HEK293 (cell line): ENCODE results near the gene LCNL1.

ENCODE experiments used
- CTCF ChIA-PET: fragments of 350-600 bp; formaldehyde crosslinking; extraction: SDS; loops from one replicate; lab custom pipeline; 2021; ENCODE audit warnings: antibody characterized with exemption; lab: Yijun Ruan, JAX
- POLR2A ChIA-PET: fragments of 300-600 bp; formaldehyde crosslinking; extraction: SDS; loops from one replicate; lab custom pipeline; 2020; ENCODE audit warnings: antibody characterized with exemption, inconsistent platforms; lab: Yijun Ruan, JAX
- H3K27ac ChIP-seq: fragments of 200-500 bp; sonication (Bioruptor generic); 2 replicates; pipeline ENCODE4 v1.5.1; 2014; ENCODE audit warnings: low read depth, low read length, control low read depth, inconsistent platforms; ENCODE audit errors: extremely low read depth
- H3K36me3 ChIP-seq, 2 experiments: fragments of 200-500 bp in 1 of 2; sonication (Bioruptor generic) in 1 of 2; 1 replicate in 1 of 2; 2 replicates in 1 of 2; pipeline ENCODE4 v1.5.1; 2014 to 2017; ENCODE audit warnings: inconsistent platforms in 2 of 2, low read length in 2 of 2; ENCODE audit not compliant: control insufficient read depth in 2 of 2, insufficient read depth in 1 of 2
- H3K4me1 ChIP-seq: fragments of 200-500 bp; sonication (Bioruptor generic); 2 replicates; pipeline ENCODE4 v1.5.1; 2014; ENCODE audit warnings: mild to moderate bottlenecking, low read length, inconsistent platforms; ENCODE audit not compliant: control insufficient read depth, insufficient read depth
- H3K4me3 ChIP-seq: 2 replicates; pipeline ENCODE4 v1.5.1; 2011; ENCODE audit warnings: low read depth, mild to moderate bottlenecking, control low read depth, low read length, moderate library complexity
- H3K9me3 ChIP-seq: fragments of 200-500 bp; sonication (Bioruptor generic); 2 replicates; pipeline ENCODE4 v1.5.1; 2014; ENCODE audit warnings: low read depth, low read length, inconsistent platforms; ENCODE audit not compliant: control insufficient read depth, insufficient read depth
- EGR2 ChIP-seq: fragments of 450-650 bp; formaldehyde crosslinking; IDR thresholded peaks from 2 replicates; pipeline ENCODE4 v1.5.1; 2016; ENCODE audit warnings: low read depth, missing biosample characterization, missing genetic modification characterization
- ELK4 ChIP-seq: IDR thresholded peaks from 2 replicates; pipeline ENCODE4 v1.6.1; 2011; ENCODE audit warnings: mild to moderate bottlenecking, low read depth, low read length, borderline replicate concordance
- KLF1 ChIP-seq: fragments of 450-650 bp; formaldehyde crosslinking; IDR thresholded peaks from 2 replicates; pipeline ENCODE4 v1.5.1; 2016; ENCODE audit warnings: missing biosample characterization, missing genetic modification characterization
- RBAK ChIP-seq: fragments of 450-650 bp; formaldehyde crosslinking; IDR thresholded peaks from 2 replicates; pipeline ENCODE4 v1.5.1; 2016; ENCODE audit warnings: missing biosample characterization, missing genetic modification characterization
- SALL2 ChIP-seq: fragments of 450-650 bp; formaldehyde crosslinking; IDR thresholded peaks from 2 replicates; pipeline ENCODE4 v1.5.0; 2017; ENCODE audit warnings: missing biosample characterization, mild to moderate bottlenecking, missing genetic modification characterization, borderline replicate concordance
- SETDB1 ChIP-seq: IDR thresholded peaks from one replicate; pipeline ENCODE4 v1.6.1; 2017; ENCODE audit warnings: mild to moderate bottlenecking, low read length, moderate library complexity, mixed read lengths; ENCODE audit not compliant: insufficient read length
- ZBTB20 ChIP-seq: fragments of 450-650 bp; formaldehyde crosslinking; IDR thresholded peaks from 2 replicates; pipeline ENCODE4 v1.5.1; 2016; ENCODE audit warnings: missing biosample characterization, missing genetic modification characterization
- ZFP3 ChIP-seq: fragments of 450-650 bp; formaldehyde crosslinking; IDR thresholded peaks from 2 replicates; pipeline ENCODE4 v1.5.1; 2016; ENCODE audit warnings: low read depth, missing biosample characterization, missing genetic modification characterization
- ZFP37 ChIP-seq: fragments of 450-650 bp; formaldehyde crosslinking; IDR thresholded peaks from 2 replicates; pipeline ENCODE4 v1.5.1; 2016; ENCODE audit warnings: missing biosample characterization, missing genetic modification characterization
- ZNF133 ChIP-seq: fragments of 450-650 bp; formaldehyde crosslinking; IDR thresholded peaks from 2 replicates; pipeline ENCODE4 v1.5.1; 2016; ENCODE audit warnings: missing biosample characterization, missing genetic modification characterization
- ZNF24 ChIP-seq: fragments of 450-650 bp; formaldehyde crosslinking; IDR thresholded peaks from 2 replicates; pipeline ENCODE4 v1.5.1; 2016; ENCODE audit warnings: missing biosample characterization, missing genetic modification characterization
- ZNF266 ChIP-seq: fragments of 450-650 bp; formaldehyde crosslinking; IDR thresholded peaks from 2 replicates; pipeline ENCODE4 v1.5.1; 2016; ENCODE audit warnings: missing biosample characterization, missing genetic modification characterization, low read depth
- ZNF324 ChIP-seq: fragments of 450-650 bp; formaldehyde crosslinking; IDR thresholded peaks from 2 replicates; pipeline ENCODE4 v1.5.1; 2016; ENCODE audit warnings: missing biosample characterization, missing genetic modification characterization
- ZNF354C ChIP-seq: fragments of 450-650 bp; formaldehyde crosslinking; IDR thresholded peaks from 2 replicates; pipeline ENCODE4 v1.5.1; 2016; ENCODE audit warnings: missing biosample characterization, missing genetic modification characterization, low read depth, borderline replicate concordance
- ZNF416 ChIP-seq: fragments of 450-650 bp; formaldehyde crosslinking; IDR thresholded peaks from 2 replicates; pipeline ENCODE4 v1.5.1; 2016; ENCODE audit warnings: missing biosample characterization, missing genetic modification characterization
- ZNF48 ChIP-seq: fragments of 450-650 bp; formaldehyde crosslinking; IDR thresholded peaks from 2 replicates; pipeline ENCODE4 v1.5.1; 2016; ENCODE audit warnings: missing biosample characterization, missing genetic modification characterization
- ZNF529 ChIP-seq: fragments of 450-650 bp; formaldehyde crosslinking; IDR thresholded peaks from 2 replicates; pipeline ENCODE4 v1.5.1; 2017; ENCODE audit warnings: missing genetic modification characterization, missing biosample characterization; ENCODE audit not compliant: insufficient replicate concordance
- ZNF544 ChIP-seq: fragments of 450-650 bp; formaldehyde crosslinking; IDR thresholded peaks from 2 replicates; pipeline ENCODE4 v1.5.0; 2017; ENCODE audit warnings: missing biosample characterization, missing genetic modification characterization
- ZNF600 ChIP-seq: fragments of 450-650 bp; formaldehyde crosslinking; IDR thresholded peaks from 2 replicates; pipeline ENCODE4 v1.5.1; 2016; ENCODE audit warnings: missing biosample characterization, missing genetic modification characterization
- ZNF610 ChIP-seq: fragments of 450-650 bp; formaldehyde crosslinking; IDR thresholded peaks from 2 replicates; pipeline ENCODE4 v1.5.1; 2016; ENCODE audit warnings: missing biosample characterization, missing genetic modification characterization, borderline replicate concordance
- ZNF621 ChIP-seq: fragments of 450-650 bp; formaldehyde crosslinking; IDR thresholded peaks from 2 replicates; pipeline ENCODE4 v1.5.1; 2017; ENCODE audit warnings: missing biosample characterization, missing genetic modification characterization
- ZNF664 ChIP-seq: fragments of 450-650 bp; formaldehyde crosslinking; IDR thresholded peaks from 2 replicates; pipeline ENCODE4 v1.5.1; 2016; ENCODE audit warnings: missing biosample characterization, missing genetic modification characterization
- ZNF830 ChIP-seq: fragments of 450-650 bp; IDR thresholded peaks from 2 replicates; pipeline ENCODE4 v1.5.0; 2018; ENCODE audit warnings: missing biosample characterization, missing genetic modification characterization, low read depth, mild to moderate bottlenecking, moderate library complexity
- TF ChIP-seq, protein P1 (sequence below): fragments of 450-650 bp; formaldehyde crosslinking; IDR thresholded peaks from 2 replicates; pipeline ENCODE4 v1.5.1; 2016; ENCODE audit warnings: missing biosample characterization, missing genetic modification characterization
- TF ChIP-seq, protein P2 (sequence below): fragments of 450-650 bp; formaldehyde crosslinking; IDR thresholded peaks from 2 replicates; pipeline ENCODE4 v1.5.1; 2016; ENCODE audit warnings: missing biosample characterization, missing genetic modification characterization, borderline replicate concordance

The LCNL1 gene

DNA sequence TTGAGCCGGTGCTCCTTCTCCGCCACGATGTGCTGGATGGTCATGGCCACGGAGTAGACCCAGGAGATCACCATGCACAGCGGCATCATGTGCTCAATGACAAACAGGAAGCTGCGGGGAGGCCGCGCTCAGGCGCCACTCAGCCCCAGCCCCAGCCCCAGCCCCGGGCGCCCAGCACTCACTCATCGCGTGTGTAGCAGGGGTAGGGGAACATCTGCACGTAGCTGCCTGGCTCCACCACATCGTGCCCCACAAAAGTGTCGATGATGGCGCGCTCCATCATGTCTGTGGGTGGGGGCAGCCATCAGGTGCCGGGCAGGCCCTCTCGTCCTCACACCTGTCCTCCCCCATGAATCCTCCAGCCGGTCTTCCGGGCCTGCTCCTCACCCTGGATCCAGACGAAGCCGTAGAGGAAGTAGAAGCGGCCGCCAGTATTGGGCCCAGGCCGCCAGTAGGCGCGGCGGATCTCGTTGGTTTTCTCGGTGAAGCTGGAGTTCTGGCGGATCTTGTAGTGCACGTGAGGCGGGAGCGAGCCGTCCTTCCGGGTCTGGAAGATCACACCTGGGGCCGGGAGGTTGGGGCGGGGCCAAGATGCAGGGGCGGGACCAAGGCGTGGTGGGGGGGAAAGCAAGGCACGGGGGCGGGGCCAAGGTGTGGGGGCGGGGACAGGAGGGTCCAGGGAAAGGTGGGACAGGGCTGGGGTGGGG lies 35.2 kb downstream of the LCNL1 start:
- peaks cover 0 to 54% of the 10 kb centered on the region in 2 experiments; a peak in 1 of 3 replicates for H3K36me3 ChIP-seq
- H3K9me3 ChIP-seq, result no peaks in the 10 kb centered on the region
- no peak for TF ChIP-seq EGR2 (tag by site-specific recombination)
- TF ChIP-seq ZNF48, result no peak
- no peak for TF ChIP-seq SETDB1
- peak; percentile 22; the same call in 1 of the 2 replicates for TF ChIP-seq KLF1 (tag by site-specific recombination)
- no peak overlapping the region for H3K27ac ChIP-seq
- ChIA-PET CTCF (interaction anchor here (0.5 to 5.1 kb wide), 7 partner anchors 9 to 426 kb away, joined by 3 to 25 read pairs (median 3); no protein-coding TSS in a partner anchor), POLR2A (interaction anchor here (0.6 kb wide), 1 partner anchor 16 kb away, joined by 6 read pairs; no protein-coding TSS in a partner anchor)
- H3K4me3 ChIP-seq, result no peak overlapping the region
- no peaks in the 10 kb centered on the region for H3K4me1 ChIP-seq

DNA sequence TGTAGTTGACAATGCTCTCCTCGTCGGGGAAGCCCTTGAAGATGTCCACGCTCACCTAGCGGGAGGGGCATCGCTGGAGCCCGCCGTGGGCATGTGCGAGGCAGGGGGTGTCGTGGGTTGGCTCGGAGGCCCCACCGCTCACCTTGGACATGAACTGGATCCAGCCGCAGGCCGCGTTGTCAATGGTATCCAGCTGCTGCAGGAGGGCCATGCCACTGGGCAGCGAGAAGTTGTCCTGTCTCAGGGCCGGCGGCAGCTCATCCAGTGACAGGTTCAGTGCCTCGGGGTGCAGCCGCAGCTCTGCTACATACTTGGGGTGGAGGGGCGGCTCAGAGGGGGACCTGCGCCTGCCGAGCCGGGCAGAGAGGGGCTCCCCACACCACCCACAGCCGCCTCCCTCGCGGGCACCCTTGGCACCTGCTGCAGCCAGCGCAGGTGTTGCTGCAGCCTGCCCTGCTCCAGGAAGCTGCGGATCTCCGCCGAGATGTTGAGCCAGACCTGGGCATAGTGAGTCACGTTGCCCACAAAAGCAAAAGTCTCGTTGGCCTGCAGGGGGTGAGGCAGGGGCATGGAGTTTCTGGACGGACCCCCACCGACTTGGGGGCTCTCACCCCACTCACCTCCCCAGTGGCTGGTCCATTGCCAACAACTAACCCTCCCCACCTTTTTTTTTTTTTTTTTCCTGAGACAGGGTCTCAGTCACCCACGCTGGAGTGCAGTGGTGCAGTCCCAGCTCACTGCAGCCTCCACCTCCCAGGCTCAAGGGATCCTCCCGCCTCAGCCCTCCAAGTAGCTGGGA lies 36.2 kb downstream of the LCNL1 start:
- H3K4me1 ChIP-seq, result no peaks in the 10 kb centered on the region
- no peak overlapping the region for H3K4me3 ChIP-seq
- H3K36me3 ChIP-seq, result peaks cover 0 to 54% of the 10 kb centered on the region in 2 experiments; a peak in 1 of 3 replicates
- H3K27ac ChIP-seq, result no peak overlapping the region
- ChIA-PET CTCF (interaction anchor here (0.6 to 5.1 kb wide), 6 partner anchors 8 to 267 kb away, joined by 3 to 25 read pairs (median 3); partner anchors contain the start of gene AJM1), POLR2A (interaction anchor here (0.6 to 1.0 kb wide), 2 partner anchors 10 to 48 kb away, joined by 3 to 4 read pairs; no protein-coding TSS in a partner anchor)
- H3K9me3 ChIP-seq, result no peaks in the 10 kb centered on the region
- TF ChIP-seq KLF1 (tag by site-specific recombination) (peak; percentile 19; the same call in 1 of the 2 replicates), ZNF544 (tag by site-specific recombination) (no peak), ELK4 (no peak), ZNF600 (tag by site-specific recombination) (peak; percentile 34; the same call in 1 of the 2 replicates), ZNF664 (tag by site-specific recombination) (no peak), ZNF416 (no peak), ZNF133 (tag by site-specific recombination) (no peak), RBAK (no peak), SALL2 (tag by site-specific recombination) (no peak), ZBTB20 (tag by site-specific recombination) (no peak), ZNF354C (tag by site-specific recombination) (no peak), ZFP3 (tag by site-specific recombination) (no peak), ZNF529 (tag by site-specific recombination) (no peak), ZNF830 (tag by site-specific recombination) (no peak), ZNF610 (no peak), ZNF24 (tag by site-specific recombination) (no peak), ZNF621 (no peak), ZFP37 (tag by site-specific recombination) (no peak), ZNF266 (tag by site-specific recombination) (no peak), ZNF324 (tag by site-specific recombination) (no peak)
- TF ChIP-seq, protein P1, sequence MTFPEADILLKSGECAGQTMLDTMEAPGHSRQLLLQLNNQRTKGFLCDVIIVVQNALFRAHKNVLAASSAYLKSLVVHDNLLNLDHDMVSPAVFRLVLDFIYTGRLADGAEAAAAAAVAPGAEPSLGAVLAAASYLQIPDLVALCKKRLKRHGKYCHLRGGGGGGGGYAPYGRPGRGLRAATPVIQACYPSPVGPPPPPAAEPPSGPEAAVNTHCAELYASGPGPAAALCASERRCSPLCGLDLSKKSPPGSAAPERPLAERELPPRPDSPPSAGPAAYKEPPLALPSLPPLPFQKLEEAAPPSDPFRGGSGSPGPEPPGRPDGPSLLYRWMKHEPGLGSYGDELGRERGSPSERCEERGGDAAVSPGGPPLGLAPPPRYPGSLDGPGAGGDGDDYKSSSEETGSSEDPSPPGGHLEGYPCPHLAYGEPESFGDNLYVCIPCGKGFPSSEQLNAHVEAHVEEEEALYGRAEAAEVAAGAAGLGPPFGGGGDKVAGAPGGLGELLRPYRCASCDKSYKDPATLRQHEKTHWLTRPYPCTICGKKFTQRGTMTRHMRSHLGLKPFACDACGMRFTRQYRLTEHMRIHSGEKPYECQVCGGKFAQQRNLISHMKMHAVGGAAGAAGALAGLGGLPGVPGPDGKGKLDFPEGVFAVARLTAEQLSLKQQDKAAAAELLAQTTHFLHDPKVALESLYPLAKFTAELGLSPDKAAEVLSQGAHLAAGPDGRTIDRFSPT, result peak; percentile 38; the same call in 1 of the 2 replicates
- TF ChIP-seq, protein P2, sequence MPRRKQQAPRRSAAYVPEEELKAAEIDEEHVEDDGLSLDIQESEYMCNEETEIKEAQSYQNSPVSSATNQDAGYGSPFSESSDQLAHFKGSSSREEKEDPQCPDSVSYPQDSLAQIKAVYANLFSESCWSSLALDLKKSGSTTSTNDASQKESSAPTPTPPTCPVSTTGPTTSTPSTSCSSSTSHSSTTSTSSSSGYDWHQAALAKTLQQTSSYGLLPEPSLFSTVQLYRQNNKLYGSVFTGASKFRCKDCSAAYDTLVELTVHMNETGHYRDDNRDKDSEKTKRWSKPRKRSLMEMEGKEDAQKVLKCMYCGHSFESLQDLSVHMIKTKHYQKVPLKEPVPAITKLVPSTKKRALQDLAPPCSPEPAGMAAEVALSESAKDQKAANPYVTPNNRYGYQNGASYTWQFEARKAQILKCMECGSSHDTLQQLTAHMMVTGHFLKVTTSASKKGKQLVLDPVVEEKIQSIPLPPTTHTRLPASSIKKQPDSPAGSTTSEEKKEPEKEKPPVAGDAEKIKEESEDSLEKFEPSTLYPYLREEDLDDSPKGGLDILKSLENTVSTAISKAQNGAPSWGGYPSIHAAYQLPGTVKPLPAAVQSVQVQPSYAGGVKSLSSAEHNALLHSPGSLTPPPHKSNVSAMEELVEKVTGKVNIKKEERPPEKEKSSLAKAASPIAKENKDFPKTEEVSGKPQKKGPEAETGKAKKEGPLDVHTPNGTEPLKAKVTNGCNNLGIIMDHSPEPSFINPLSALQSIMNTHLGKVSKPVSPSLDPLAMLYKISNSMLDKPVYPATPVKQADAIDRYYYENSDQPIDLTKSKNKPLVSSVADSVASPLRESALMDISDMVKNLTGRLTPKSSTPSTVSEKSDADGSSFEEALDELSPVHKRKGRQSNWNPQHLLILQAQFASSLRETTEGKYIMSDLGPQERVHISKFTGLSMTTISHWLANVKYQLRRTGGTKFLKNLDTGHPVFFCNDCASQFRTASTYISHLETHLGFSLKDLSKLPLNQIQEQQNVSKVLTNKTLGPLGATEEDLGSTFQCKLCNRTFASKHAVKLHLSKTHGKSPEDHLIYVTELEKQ (tag by site-specific recombination), result no peak
